Embryonic facial prominence (tissue), 1 donor: ENCODE measurements around the gene NDUFA5.

ENCODE experiments used
- DNase-seq: peaks from one replicate; pipeline ENCODE4 v3.0.0-alpha.2; 2016; ENCODE audit errors: extremely low spot score

NDUFA5 gene

GRCh38 chr7:123502201-123502600 is 55.4 kb downstream of the NDUFA5 start:
- DNase-seq: no peak

- DNase-seq: no peak
Measured at GRCh38 chr7:123500878-123501489, 56.6 kb downstream of the NDUFA5 start.

- DNase-seq: no peak
Measured at GRCh38 chr7:123499211-123499970, 58.2 kb downstream of the NDUFA5 start.

- DNase-seq: no peak
Measured at GRCh38 chr7:123498601-123499000, 59.0 kb downstream of the NDUFA5 start.

GRCh38 chr7:123498031-123498430 is 59.6 kb downstream of the NDUFA5 start:
- no peak for DNase-seq

DNA sequence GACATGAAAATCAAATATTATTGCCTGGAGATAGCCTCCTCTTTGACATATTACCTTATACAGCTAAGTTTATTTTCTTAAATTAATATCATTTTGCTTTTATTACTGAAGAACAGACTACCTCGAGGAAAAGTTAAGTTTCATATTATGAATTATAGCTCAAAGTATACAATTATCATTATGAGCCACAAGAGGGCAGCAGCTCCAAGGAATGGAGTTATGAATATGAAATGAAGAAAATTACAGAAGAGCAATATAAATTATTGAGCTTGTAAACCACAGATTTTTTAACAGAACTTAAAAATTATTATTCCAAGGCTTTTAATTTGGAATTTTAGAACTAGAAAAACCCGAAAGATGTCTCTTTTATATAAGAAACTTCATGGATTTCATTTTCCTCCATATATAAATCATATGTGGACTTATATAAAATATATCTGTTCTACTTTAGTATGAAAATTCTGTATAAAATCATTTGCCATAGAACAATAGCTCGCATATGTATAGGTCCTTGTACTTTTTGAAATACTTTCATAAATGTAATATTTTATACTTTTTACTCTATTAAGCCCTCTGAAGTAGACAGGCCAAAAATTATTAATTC is 63.3 kb downstream of the NDUFA5 start:
- DNase-seq: peak; percentile 14

DNA sequence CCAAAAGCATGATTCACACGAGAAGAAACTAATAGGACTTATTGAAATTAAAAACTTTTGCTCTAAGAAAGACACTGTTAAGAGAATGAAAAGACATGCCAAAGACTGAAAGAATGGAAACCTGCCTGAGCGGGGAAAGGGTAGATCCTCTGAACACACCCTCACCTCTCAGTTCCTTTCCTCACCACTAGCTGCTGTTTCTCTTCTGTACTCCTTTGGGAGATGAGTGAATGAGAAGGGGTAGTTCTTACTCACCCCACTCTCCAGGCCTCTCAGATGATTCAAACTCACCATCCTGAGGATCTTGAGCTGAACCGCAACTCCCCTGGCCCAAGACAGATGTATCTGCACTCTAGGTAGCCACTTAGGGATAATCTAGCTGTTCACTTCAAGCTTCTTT is 65.1 kb downstream of the NDUFA5 start:
- DNase-seq: no peak
